LNCAP (cell line): ENCODE data around the gene ACP1.

Source experiments
- CTCF ChIP-seq: fragments of 450-650 bp; IDR thresholded peaks from 2 replicates; pipeline ENCODE4 v1.5.1; 2017; ENCODE audit warnings: mild to moderate bottlenecking

The ACP1 gene

GRCh38 chr2:288758-289361 lies 24.1 kb downstream of the ACP1 start:
- no peak for TF ChIP-seq CTCF

GRCh38 chr2:289362-290089 lies 24.8 kb downstream of the ACP1 start:
- TF ChIP-seq CTCF: no peak

GRCh38 chr2:290090-290722 lies 25.5 kb downstream of the ACP1 start:
- TF ChIP-seq CTCF: peak; percentile 82

GRCh38 chr2:295090-295489 lies 30.3 kb downstream of the ACP1 start:
- no peak for TF ChIP-seq CTCF

- TF ChIP-seq CTCF: no peak
Measured at GRCh38 chr2:296354-296753, 31.6 kb downstream of the ACP1 start.

GRCh38 chr2:305366-305765 lies 40.6 kb downstream of the ACP1 start:
- no peak for TF ChIP-seq CTCF

- TF ChIP-seq CTCF: no peak
Measured at GRCh38 chr2:309148-309953, 44.6 kb downstream of the ACP1 start.
